K562 (cell line): ENCODE results near the gene EME1. TPM values are rescaled to one million over a fixed set of nuclear protein-coding genes. Genes with fewer than 3 reads are reported as not detected.

ENCODE experiments used
- ATAC-seq: fragments of 200-7000 bp; cut with Tn5 transposase; 3 replicates; pipeline ENCODE4 v1.9.1; 2020; ENCODE audit warnings: moderate library complexity
- BruUV-seq: library from RNA; stranded (reverse); fragments of 400-500 nt; replicated peaks from 2 replicates; lab custom pipeline; 2021; lab: Mats Ljungman, UMichigan
- CTCF ChIA-PET: fragments of 300-600 bp; formaldehyde crosslinking; extraction: SDS; loops from one replicate; lab custom pipeline; 2021; ENCODE audit warnings: low intra/inter-chr PET ratio; lab: Yijun Ruan, JAX
- POLR2A ChIA-PET: fragments of 300-600, 350-650 bp; sonication (Branson Sonifier 250); formaldehyde crosslinking; extraction: SDS; loops from one replicate; lab custom pipeline; 2021; ENCODE audit warnings: antibody characterized with exemption, inconsistent platforms; lab: Yijun Ruan, JAX
- DNase-seq, 4 experiments: peaks; one replicate each; pipeline versions ENCODE4 v3.0.0 to v3.0.0-alpha.2; 2011 to 2018; ENCODE audit warnings: low spot score in 3 of 4, mixed read lengths in 3 of 4; ENCODE audit errors: extremely low read depth in 1 of 4
- FAIRE-seq: peaks from 2 replicates; lab custom pipeline; 2011; peaks lifted over from hg19 to GRCh38; lab: Jason Lieb, UNC
- H2AFZ ChIP-seq: 2 replicates; pipeline ENCODE4 v1.6.0; 2011; ENCODE audit warnings: low read depth, low read length, control low read depth, inconsistent platforms
- H3K27ac ChIP-seq: fragments of 200-600 bp; 3 replicates; pipeline ENCODE4 v1.8.0; 2011; ENCODE audit warnings: low read depth, mild to moderate bottlenecking, control low read depth, inconsistent platforms, low read length, moderate library complexity, mixed read lengths; ENCODE audit errors: extremely low read depth
- H3K27me3 ChIP-seq, 2 experiments: fragments of 300-600 bp in 1 of 2; 2 replicates in 1 of 2; 3 replicates in 1 of 2; pipeline versions ENCODE4 v1.6.0 to v1.8.0; 2011; ENCODE audit warnings: inconsistent platforms in 2 of 2, low read length in 2 of 2, mild to moderate bottlenecking in 1 of 2, mixed read lengths in 1 of 2, moderate library complexity in 1 of 2; ENCODE audit not compliant: control insufficient read depth in 2 of 2, insufficient read depth in 2 of 2
- H3K36me3 ChIP-seq: fragments of 300-600 bp; 3 replicates; pipeline ENCODE4 v1.8.0; 2011; ENCODE audit warnings: mild to moderate bottlenecking, low read length, inconsistent platforms; ENCODE audit not compliant: control insufficient read depth, insufficient read depth
- H3K4me1 ChIP-seq, 2 experiments: fragments of 200-600 bp in 1 of 2; replicated peaks in 1 of 2; 2 replicates in 1 of 2; 3 replicates in 1 of 2; pipeline versions ENCODE4 v1.5.1 to v1.8.0; 2011; ENCODE audit warnings: inconsistent platforms in 2 of 2, low read length in 2 of 2, mild to moderate bottlenecking in 1 of 2, mixed read lengths in 1 of 2, moderate library complexity in 1 of 2; ENCODE audit not compliant: control insufficient read depth in 2 of 2, insufficient read depth in 2 of 2
- H3K4me2 ChIP-seq: 2 replicates; pipeline ENCODE4 v1.6.1; 2011; ENCODE audit warnings: low read length, control low read depth, inconsistent platforms, mixed read lengths; ENCODE audit not compliant: insufficient read depth
- H3K4me3 ChIP-seq: fragments of 200-600 bp; sonication (generic), shearing (Covaris generic); 2 replicates; pipeline ENCODE4 v1.5.1; 2016; ENCODE audit warnings: control low read depth, inconsistent platforms
- H3K79me2 ChIP-seq: fragments of 200-600 bp; 3 replicates; pipeline ENCODE4 v1.8.0; 2011; ENCODE audit warnings: low read length, inconsistent platforms; ENCODE audit not compliant: control insufficient read depth, insufficient read depth
- H3K9ac ChIP-seq, 2 experiments: 2 replicates each; pipeline versions ENCODE4 v1.6.0 to v1.6.1; 2011; ENCODE audit warnings: low read depth in 2 of 2, low read length in 2 of 2, control low read depth in 1 of 2, inconsistent platforms in 1 of 2, mild to moderate bottlenecking in 1 of 2, mixed read lengths in 1 of 2; ENCODE audit not compliant: insufficient read depth in 1 of 2
- H3K9me1 ChIP-seq: one replicate; pipeline ENCODE4 v1.6.0; 2011; ENCODE audit warnings: inconsistent platforms, mild to moderate bottlenecking, low read length, moderate library complexity; ENCODE audit not compliant: control insufficient read depth, insufficient read depth
- H3K9me3 ChIP-seq: replicated peaks from 2 replicates; pipeline ENCODE4 v1.5.1; 2011; ENCODE audit warnings: low read depth, low read length, inconsistent platforms; ENCODE audit not compliant: control insufficient read depth, insufficient read depth
- H4K20me1 ChIP-seq: replicated peaks from 2 replicates; pipeline ENCODE4 v1.6.1; 2011; ENCODE audit warnings: low read length, inconsistent platforms, mixed read lengths; ENCODE audit not compliant: control insufficient read depth, insufficient read depth
- CEBPG ChIP-seq, 3 experiments: fragments of 200-800 bp in 1 of 3; sonication (Bioruptor generic) in 1 of 3; sonication (generic) in 1 of 3; formaldehyde crosslinking in 1 of 3; IDR thresholded peaks in 2 of 3; conservative IDR thresholded peaks in 1 of 3; 2 replicates each; pipeline versions ENCODE4 v1.6.1 to v1.8.0; 2016 to 2022; ENCODE audit warnings: missing compliant biosample characterization in 2 of 3, missing genetic modification characterization in 2 of 3, mild to moderate bottlenecking in 1 of 3, missing genetic modification reagents in 1 of 3
- CTCF ChIP-seq, 3 experiments: IDR thresholded peaks in 2 of 3; conservative IDR thresholded peaks in 1 of 3; 2 replicates each; pipeline ENCODE4 v1.5.1; 2011 to 2012; ENCODE audit warnings: low read length in 3 of 3, mild to moderate bottlenecking in 3 of 3, control low read depth in 2 of 3, improper control_type of control experiment in 1 of 3, inconsistent platforms in 1 of 3, low read depth in 1 of 3, mixed read lengths in 1 of 3, moderate library complexity in 1 of 3; ENCODE audit not compliant: insufficient read depth in 2 of 3
- DDX20 ChIP-seq: fragments of 450-650 bp; IDR thresholded peaks from 2 replicates; pipeline ENCODE4 v1.6.1; 2016; ENCODE audit warnings: missing genetic modification characterization, low read depth, mild to moderate bottlenecking, missing compliant biosample characterization, moderate library complexity
- HLTF ChIP-seq: fragments of 450-650 bp; IDR thresholded peaks from 2 replicates; pipeline ENCODE4 v1.6.1; 2016
- MED1 ChIP-seq: sonication (generic); formaldehyde crosslinking; IDR thresholded peaks from 2 replicates; pipeline ENCODE4 v1.8.1; 2023; ENCODE audit warnings: missing genetic modification reagents, borderline replicate concordance
- POLR2B ChIP-seq: fragments of 450-650 bp; IDR thresholded peaks from 2 replicates; pipeline ENCODE4 v1.6.1; 2018; ENCODE audit warnings: low read depth; ENCODE audit not compliant: partially characterized antibody
- POLR2G ChIP-seq: fragments of 200-400 bp; formaldehyde crosslinking; IDR thresholded peaks from 2 replicates; pipeline ENCODE4 v1.6.1; 2017; ENCODE audit warnings: low read depth, mild to moderate bottlenecking, antibody characterized with exemption, low read length, moderate library complexity
- POLR2H ChIP-seq: IDR thresholded peaks from 2 replicates; pipeline ENCODE4 v1.6.1; 2016; ENCODE audit warnings: missing genetic modification characterization, low read depth, mild to moderate bottlenecking, control low read depth, missing compliant biosample characterization, moderate library complexity
- THAP12 ChIP-seq: fragments of 250-450 bp; sonication (Bioruptor Pico); IDR thresholded peaks from 2 replicates; pipeline ENCODE4 v1.9.0; 2021; ENCODE audit warnings: mild to moderate bottlenecking, inconsistent platforms
- XRCC5 ChIP-seq: fragments of 200-400 bp; formaldehyde crosslinking; IDR thresholded peaks from 2 replicates; pipeline ENCODE4 v1.6.1; 2017; ENCODE audit warnings: low read depth, mild to moderate bottlenecking, low read length
- ZNF41 ChIP-seq: fragments of 250-450 bp; sonication (Bioruptor Pico); conservative IDR thresholded peaks from 2 replicates; pipeline ENCODE4 v1.4.0; 2020; ENCODE audit warnings: mild to moderate bottlenecking
- WGBS: fragments of 100-300 bp; shearing (Covaris generic); methylation state at CpG from one replicate; pipeline ENCODE4 v1.1.6; 2016; ENCODE audit warnings: low coverage, mixed read lengths; ENCODE audit not compliant: insufficient coverage; ENCODE audit errors: missing lambda C conversion rate; 5-methylcytosine and 5-hydroxymethylcytosine counted together
- in situ Hi-C: fragments of 300-500 bp; cut with MboI; formaldehyde crosslinking; loops from 4 replicates; pipeline ENCODE4 v1.15.0; 2018; ENCODE audit warnings: inconsistent platforms, mixed read lengths
- intact Hi-C: fragments of 100-400 bp; cut with micrococcal nuclease; formaldehyde crosslinking; loops from 2 replicates; pipeline ENCODE4 v1.14.2; 2022
- polyA plus RNA-seq, 8 experiments: library from polyadenylated mRNA; depleted of rRNA in 4 of 8; stranded (reverse) in 5 of 8; unstranded in 3 of 8; fragments of >200 nt; fragmentation: Nextera tagmentation in 2 of 8; fragmentation: Illumina TruSeq in 1 of 8; extraction: Ambion mirVana in 2 of 8; extraction: Trizol in 1 of 8; gene quantifications; 2 replicates each; pipeline versions ENCODE4 v1.2.1 to v1.2.3, GENCODE V29; 2011 to 2014; ENCODE audit warnings: inconsistent platforms in 1 of 8, missing spikeins in 1 of 8
- total RNA-seq, 7 experiments: library from RNA; depleted of rRNA in 6 of 7; stranded (reverse); fragments of >200 nt in 6 of 7; fragmentation: Illumina TruSeq in 2 of 7; extraction: Trizol in 2 of 7; gene quantifications; 2 replicates each; pipeline versions ENCODE4 v1.2.1 to v1.2.3, GENCODE V29; 2011 to 2021; ENCODE audit warnings: low replicate concordance in 1 of 7
- TF ChIP-seq, protein P1 (sequence below): fragments of 150-350 bp; conservative IDR thresholded peaks from 2 replicates; pipeline ENCODE4 v1.6.1; 2014; ENCODE audit warnings: low read length

Gene EME1
- total and polyA plus RNA-seq, 9 of the 15 experiments (the other 6 are each of a cell fraction or from before 2014, with no cell fraction given) = 14.6 to 44.1 (median 24.0) TPM

DNA sequence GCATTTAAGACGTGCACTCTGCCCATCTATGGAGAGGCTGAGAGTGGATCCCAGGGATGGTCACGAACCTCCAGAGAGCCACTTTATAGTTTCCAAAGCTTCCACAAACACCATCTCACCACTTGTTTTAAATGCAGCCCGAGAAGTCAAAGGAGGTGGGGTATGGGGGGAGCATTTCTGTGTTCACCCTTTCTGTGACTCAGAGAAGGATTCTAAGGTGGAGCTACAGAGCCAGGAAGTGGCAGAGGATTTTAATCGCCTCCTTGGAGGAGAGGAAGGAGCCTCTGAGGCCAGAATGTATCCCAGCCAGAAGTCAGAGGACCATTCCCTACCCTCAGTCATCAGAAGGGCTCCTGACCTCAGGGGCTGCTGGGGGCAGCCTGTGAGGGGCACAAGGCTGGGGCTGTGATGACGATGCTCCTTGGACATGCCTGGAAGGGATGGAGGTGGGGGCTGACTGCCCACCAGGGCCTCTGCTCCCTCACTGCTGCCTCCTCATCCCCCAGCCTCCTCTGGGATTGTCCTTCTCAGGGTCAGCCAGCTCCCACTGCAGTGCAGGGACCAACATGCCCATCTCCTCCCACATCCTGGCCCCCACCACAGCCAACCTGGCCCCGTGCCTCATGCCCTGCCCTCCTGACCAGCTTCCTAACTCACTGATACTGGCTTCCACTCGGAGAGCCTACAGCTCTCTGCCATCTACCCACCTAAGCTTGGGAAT, 24.3 kb upstream of the EME1 start:
- ChIA-PET POLR2A (interaction anchor here (0.5 to 1.2 kb wide), 5 partner anchors 10 to 29 kb away, joined by 3 to 5 read pairs (median 3); no protein-coding TSS in a partner anchor), CTCF (no interaction called here)
- peaks cover 8 to 31% of the 10 kb centered on the region in 2 experiments; a peak in 4 of 5 replicates for H3K4me1 ChIP-seq
- ATAC-seq = no peak
- H3K27ac ChIP-seq = no peak overlapping the region
- no peak overlapping the region for H3K4me3 ChIP-seq
- in situ Hi-C loops = no loop called here
- WGBS = 70% methylated on average over 7 of the region's 7 CpGs
- no peaks in the 10 kb centered on the region for H3K9me3 ChIP-seq
- peaks cover 18% of the 10 kb centered on the region for H3K79me2 ChIP-seq
- H3K4me2 ChIP-seq = no peak overlapping the region
- no peak for FAIRE-seq
- peak overlapping the region in 1 of 2 experiments; percentile 71; a peak in 2 of 4 replicates for H3K9ac ChIP-seq
- no peak overlapping the region for H2AFZ ChIP-seq
- H3K36me3 ChIP-seq = peaks cover 4% of the 10 kb centered on the region; the same call in 1 of the 3 replicates
- H3K9me1 ChIP-seq = peaks cover 3% of the 10 kb centered on the region
- no peaks in the 10 kb centered on the region; the same call in 1 of the 2 replicates for H4K20me1 ChIP-seq
- intact Hi-C loops = no loop called here
- no peak for DNase-seq
- no peaks in the 10 kb centered on the region; a peak in 1 of 5 replicates for H3K27me3 ChIP-seq
- BruUV-seq = no TSS peak
- no peak for TF ChIP-seq DDX20 (tag)
- TF ChIP-seq ZNF41 = no peak
- no peak for TF ChIP-seq CTCF (IDR thresholded peaks at IDR 0.05 in 2 of 3, conservative IDR thresholded peaks at IDR 0.05 in 1 of 3; ENCODE audit: insufficient read depth in 2 of 3, low read depth in 1 of 3, low read length in 3 of 3)
- no peak for TF ChIP-seq CEBPG (CRISPR knock-in tag; IDR thresholded peaks at IDR 0.05)
- no peak for TF ChIP-seq CEBPG (tag; conservative IDR thresholded peaks at IDR 0.05 in 1 of 2, IDR thresholded peaks at IDR 0.05 in 1 of 2)
- TF ChIP-seq MED1 (CRISPR knock-in tag) = no peak
- no peak for TF ChIP-seq HLTF
- 0 out of 2 replicates have a peak, but pooled peaks have one; percentile 12 for TF ChIP-seq THAP12 (CRISPR knock-in tag)
- TF ChIP-seq POLR2H (tag) = no peak
- TF ChIP-seq POLR2G = peak; percentile 58
- peak; percentile 26 for TF ChIP-seq POLR2B
- TF ChIP-seq, protein P1, sequence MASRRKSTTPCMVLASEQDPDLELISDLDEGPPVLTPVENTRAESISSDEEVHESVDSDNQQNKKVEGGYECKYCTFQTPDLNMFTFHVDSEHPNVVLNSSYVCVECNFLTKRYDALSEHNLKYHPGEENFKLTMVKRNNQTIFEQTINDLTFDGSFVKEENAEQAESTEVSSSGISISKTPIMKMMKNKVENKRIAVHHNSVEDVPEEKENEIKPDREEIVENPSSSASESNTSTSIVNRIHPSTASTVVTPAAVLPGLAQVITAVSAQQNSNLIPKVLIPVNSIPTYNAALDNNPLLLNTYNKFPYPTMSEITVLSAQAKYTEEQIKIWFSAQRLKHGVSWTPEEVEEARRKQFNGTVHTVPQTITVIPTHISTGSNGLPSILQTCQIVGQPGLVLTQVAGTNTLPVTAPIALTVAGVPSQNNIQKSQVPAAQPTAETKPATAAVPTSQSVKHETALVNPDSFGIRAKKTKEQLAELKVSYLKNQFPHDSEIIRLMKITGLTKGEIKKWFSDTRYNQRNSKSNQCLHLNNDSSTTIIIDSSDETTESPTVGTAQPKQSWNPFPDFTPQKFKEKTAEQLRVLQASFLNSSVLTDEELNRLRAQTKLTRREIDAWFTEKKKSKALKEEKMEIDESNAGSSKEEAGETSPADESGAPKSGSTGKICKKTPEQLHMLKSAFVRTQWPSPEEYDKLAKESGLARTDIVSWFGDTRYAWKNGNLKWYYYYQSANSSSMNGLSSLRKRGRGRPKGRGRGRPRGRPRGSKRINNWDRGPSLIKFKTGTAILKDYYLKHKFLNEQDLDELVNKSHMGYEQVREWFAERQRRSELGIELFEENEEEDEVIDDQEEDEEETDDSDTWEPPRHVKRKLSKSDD = no peak
- TF ChIP-seq XRCC5 = no peak
